Adipose tissue (tissue), 3 donors: ENCODE measurements around the gene TRMU. TPM values are rescaled to one million over a fixed set of nuclear protein-coding genes. Genes with fewer than 3 reads are reported as not detected.

Experiments used
- H3K27ac ChIP-seq: one replicate; pipeline ENCODE4 v1.5.1; 2013; ENCODE audit warnings: low read depth, low read length
- WGBS, 3 donors: extraction: QIAGEN DNeasy Blood & Tissue Kit; methylation state at CpG; one replicate each; pipeline ENCODE4 v1.1.7; 2013; 5-methylcytosine and 5-hydroxymethylcytosine counted together
- polyA plus RNA-seq, 3 donors: library from polyadenylated mRNA; stranded (reverse); fragments of 200-250 nt; gene quantifications; one replicate each; pipeline ENCODE4 v1.2.3, GENCODE V29; 2013
- donor health status: healthy with polysubstance abuse.
- donor health status: Bipolar disorder and iron deficiency.
- donor health status: healthy.

TRMU gene
- polyA plus RNA-seq, 3 donors: 16.5 to 21.5 (median 18.0) TPM

DNA sequence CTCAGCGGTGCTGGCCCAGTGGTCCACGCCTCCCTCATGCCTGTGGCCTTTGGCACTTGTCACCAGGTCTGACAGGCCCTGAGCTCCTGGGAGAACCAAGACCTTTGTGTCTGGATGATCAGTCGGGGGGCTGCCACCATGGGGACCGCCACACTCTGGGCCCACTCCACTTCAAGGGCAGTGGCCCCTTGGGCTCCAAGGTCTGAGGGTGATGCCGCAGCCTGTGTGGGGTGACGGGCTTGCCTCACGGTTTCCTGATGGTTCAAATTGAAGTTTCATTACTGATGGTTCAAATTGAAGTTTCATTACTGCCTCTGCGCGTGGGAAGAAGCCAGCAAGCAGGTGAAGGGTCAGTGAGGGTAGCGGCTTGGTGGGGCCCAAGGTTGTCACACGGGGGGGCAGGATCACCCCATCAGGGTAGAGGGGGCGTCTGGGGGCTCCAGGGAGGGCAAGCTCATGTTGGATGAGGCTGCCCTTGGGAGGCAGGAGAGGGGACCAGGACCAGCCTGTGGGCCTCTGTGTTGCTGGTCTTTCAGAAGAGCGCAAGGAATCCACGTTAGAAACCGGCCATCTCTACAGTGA lies 27.5 kb downstream of the TRMU start:
- 86 to 97% (median 87%) methylated on average over 14 to 15 of the region's 15 CpGs for WGBS, 3 donors
- no peak overlapping the region for H3K27ac ChIP-seq

DNA sequence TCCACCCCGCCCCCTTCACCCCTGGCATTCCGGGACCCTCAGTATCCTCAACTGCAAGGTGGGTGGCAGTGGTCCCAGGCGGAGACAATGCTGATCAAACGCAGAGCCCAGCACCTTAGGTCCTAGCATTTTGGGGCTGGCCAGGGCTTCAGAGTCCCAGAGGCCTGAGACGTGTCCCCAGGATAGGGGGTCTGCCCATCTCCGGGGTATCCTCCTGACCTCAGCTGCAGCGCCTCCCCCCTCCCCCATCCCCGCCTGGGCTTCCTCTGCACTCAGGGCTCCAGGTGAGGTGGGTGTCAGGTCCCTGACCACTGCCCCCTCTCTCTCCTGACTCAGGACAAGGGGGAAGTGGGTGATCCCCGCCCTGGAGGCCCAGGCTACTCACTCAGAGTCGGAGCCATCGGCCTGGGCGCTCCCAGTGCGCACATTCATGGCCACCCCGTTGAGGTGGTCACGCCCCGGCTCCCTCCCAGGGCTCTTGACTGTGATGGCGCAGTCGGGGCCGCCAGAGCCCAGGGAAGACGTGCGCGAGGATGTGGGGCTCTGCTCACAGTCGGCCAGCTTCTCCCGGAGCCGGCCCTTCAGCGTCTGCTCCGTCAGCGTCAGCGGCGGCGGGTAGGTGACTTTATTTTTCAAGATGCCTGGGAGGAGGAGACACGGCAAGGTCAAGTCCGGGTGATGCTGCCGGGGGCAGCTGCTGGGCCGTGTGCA lies 28.3 kb downstream of the TRMU start:
- 82 to 87% (median 85%) methylated on average over 35 of the region's 35 CpGs for WGBS, 3 donors
- no peak overlapping the region for H3K27ac ChIP-seq

DNA sequence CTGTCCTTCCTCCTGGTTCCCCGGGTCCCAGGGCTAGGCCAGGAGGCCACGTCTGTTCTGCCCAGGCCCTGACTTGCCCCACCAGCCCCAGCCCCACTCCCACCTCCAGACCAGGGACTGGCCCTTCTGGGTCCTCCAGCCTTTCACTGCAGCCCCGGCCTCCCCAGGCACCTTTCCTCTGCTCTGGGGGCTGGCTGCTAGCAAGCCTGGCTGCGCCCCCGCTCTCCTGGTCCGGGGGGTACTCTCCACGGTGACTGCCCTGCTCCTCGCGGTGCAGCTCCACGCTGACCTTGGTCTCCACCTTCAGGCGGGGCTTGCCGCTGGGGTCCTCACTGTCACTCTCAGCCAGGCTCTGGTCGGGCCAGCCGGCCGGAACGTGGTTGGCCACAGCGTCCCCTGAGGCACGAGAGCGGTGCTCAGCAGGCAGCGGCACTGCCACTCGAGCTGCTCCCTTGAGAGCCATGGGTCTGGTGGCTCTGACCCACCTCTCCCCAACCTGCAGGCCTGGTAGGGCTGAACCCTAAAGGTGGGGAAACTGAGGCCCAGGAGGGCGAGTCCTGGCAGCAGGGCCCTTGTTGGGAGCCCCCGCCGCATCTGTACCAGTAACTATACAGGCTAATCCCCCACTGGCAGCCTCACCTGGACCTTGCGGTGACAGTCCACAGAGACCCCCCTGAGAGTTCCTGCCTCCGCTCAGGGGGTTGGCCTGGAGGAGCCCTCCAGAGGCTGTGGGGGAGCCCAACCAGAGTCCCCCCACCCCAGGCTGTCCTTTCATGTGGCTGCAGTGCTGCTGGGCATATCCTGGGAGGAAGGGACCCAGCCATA lies 29.0 kb downstream of the TRMU start:
- no peak overlapping the region for H3K27ac ChIP-seq
- 78 to 83% (median 82%) methylated on average over 24 to 26 of the region's 26 CpGs for WGBS, 3 donors

DNA sequence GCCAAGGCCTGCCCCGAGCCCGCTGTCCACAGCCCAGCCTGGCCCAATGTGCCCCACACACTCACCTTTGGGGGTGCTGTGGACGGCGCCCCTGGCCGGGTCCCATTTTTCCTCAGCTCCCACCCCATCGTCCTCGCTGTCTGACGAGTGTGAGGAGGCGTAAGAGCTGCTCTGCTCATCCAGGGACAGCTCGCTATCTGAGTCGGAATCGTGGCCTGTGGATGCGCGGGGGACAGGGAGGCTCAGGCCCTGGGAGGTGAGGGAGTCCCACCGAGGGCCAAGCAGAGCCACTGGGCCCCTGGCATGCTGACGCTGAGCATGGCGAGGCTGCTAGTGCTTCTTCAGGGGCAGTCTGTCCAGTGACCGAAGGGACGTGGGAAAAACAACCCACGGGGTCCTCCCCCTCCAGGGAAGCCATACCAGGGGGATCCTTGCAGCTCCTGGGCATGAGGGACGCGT lies 29.7 kb downstream of the TRMU start:
- no peak overlapping the region for H3K27ac ChIP-seq
- 88 to 94% (median 91%) methylated on average over 22 of the region's 22 CpGs for WGBS, 3 donors

DNA sequence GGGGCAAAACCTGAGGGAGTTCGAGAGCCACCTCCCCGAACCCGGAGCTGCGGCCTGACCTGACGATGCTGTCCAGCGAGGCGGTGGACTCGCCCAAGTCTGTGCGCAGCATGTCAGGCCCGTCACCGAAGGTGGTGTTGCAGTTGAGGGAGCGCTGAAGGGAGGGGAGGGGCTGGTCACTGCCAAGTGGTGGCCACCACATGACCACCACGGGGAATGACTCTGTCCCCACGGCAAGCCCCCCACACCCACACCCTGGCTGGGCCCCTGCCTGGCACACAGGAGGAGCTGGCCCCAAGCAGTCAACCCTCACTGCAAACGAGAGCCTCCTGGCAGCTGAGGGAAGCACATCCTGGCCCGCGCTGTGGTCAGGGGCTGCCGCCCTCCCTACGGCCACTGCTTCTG lies 30.8 kb downstream of the TRMU start:
- 72 to 91% (median 87%) methylated on average over 18 to 19 of the region's 19 CpGs for WGBS, 3 donors
- H3K27ac ChIP-seq: no peak overlapping the region

DNA sequence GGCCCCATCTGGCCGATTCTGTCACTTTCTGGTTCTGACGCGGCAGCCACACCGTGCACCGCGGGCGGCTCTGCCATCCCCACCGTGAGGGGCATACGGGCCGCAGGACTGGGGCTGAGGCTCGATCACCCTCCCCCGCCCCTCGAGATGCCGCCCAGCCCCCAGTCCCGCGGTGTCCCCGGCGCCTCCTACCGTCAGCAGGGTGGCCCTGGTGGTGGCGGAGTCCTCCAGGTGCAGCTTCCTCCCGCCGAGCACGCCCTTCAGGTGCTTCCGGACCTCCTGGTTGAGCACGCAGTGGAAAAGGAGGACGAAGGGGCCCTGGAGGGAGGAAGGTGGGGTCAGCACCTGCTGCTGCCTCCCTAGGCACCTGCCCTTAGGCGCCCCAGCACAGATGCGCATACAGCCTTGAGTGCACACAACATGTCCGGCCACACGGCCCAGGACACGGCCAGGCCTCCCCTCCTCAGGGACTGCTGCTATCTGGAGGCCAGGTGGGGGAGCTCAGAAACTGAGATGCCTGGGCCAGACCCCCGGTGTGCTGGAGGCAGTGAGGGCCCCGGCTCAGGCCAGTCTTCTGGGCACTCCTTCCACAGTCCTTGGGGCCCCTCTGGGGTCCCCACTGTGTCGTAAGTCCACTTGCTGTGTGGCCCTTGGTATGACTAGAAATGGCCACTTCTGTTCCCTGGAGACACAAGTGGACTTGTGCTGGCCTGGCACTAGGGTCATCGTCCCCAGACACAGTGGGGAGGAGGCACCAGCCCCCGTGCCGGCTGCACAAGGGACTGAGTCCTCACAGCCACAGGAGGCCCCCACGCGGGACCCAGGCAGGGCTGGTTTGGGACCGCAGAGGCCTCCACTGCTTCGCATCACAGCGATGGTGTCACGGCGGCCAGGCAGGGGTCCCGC lies 31.5 kb downstream of the TRMU start:
- no peak overlapping the region for H3K27ac ChIP-seq
- WGBS, 3 donors: 57 to 76% (median 60%) methylated on average over 41 to 45 of the region's 45 CpGs

DNA sequence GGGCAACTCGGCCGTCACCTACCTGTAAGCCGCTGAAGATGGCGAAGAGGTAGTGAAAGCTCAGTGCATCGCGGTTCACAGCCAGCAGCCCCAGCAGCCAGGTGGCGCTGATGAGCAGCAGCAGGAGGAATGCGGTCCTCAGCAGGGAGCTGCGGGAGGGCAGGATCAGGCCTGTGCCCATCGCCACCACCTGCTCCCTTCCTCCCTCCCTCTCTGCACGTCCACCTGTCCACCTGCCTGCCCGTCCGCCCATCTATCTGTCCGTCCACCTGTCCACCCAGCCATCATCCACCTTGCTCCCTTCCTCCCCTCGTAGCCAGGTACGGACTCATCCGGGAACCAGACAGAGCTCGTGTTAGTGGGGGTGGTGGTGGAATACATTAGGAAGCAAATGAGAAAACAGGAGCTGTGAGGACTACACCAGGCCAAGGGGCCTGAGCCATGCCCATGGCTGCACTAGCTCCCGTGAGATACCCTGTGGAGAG lies 32.2 kb downstream of the TRMU start:
- 31 to 43% (median 41%) methylated on average over 19 of the region's 19 CpGs for WGBS, 3 donors
- no peak overlapping the region for H3K27ac ChIP-seq

DNA sequence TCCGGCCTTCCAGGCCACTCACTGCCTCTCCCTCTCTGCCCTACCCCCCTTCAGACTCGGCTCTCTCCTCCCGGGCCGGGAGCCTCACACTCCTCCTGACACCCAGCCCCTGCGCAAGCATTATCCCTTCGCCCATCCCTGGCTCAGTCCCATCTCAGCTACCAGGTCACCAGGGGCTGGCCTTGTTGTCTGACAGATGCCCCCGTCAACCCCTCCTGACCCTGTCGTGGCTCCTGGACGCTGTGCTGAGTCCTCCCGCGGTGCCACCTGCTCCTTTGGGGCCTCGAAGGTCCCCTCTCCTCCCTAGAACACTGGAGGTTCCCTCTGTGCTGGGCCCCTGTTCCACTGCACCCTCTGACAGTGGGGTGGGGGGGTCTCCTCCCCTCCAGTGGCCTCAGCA lies 32.9 kb downstream of the TRMU start:
- 72 to 87% (median 82%) methylated on average over 12 of the region's 12 CpGs for WGBS, 3 donors
- no peak overlapping the region for H3K27ac ChIP-seq

DNA sequence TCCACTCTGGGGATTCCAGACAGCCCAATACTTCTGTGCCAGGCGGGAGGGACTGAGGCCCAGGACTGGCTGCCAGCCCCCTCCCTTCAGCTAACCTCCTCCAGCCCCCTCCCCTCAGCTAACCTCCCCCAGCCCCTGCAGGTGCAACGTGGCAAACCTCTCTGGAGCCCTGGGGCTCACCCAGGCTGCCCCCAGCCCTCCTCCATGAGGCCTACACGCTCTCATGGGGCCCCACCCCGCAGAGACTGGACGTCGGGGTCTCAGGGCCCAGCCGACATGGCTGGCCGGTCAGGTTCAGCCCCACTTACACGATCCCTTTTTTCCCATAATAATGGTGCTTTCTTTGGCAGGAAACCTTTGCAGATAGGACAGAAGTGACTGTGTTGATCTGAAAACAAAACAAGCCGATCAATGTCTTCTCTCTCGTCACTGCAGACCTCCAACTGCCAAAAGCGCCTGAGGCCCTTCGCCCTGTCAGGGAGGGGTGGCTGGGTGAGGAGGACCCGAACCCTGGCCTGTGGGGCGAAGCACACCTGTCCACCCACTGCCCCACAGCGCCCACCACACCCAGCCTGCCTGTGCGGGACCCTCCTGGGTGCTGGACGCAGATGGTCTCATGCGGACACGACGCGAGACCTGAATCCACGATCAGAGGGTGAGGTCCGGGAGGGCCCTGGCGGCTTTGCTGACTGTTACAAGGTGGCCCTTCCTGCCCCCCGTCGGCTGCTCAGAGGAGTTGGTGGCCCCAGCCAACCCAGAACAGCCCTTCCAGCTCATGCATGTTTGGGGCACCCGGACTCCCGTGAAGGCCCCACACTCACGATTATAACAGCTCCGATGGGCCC lies 33.6 kb downstream of the TRMU start:
- WGBS, 3 donors: 87 to 92% (median 87%) methylated on average over 25 to 31 of the region's 31 CpGs
- no peak overlapping the region for H3K27ac ChIP-seq

DNA sequence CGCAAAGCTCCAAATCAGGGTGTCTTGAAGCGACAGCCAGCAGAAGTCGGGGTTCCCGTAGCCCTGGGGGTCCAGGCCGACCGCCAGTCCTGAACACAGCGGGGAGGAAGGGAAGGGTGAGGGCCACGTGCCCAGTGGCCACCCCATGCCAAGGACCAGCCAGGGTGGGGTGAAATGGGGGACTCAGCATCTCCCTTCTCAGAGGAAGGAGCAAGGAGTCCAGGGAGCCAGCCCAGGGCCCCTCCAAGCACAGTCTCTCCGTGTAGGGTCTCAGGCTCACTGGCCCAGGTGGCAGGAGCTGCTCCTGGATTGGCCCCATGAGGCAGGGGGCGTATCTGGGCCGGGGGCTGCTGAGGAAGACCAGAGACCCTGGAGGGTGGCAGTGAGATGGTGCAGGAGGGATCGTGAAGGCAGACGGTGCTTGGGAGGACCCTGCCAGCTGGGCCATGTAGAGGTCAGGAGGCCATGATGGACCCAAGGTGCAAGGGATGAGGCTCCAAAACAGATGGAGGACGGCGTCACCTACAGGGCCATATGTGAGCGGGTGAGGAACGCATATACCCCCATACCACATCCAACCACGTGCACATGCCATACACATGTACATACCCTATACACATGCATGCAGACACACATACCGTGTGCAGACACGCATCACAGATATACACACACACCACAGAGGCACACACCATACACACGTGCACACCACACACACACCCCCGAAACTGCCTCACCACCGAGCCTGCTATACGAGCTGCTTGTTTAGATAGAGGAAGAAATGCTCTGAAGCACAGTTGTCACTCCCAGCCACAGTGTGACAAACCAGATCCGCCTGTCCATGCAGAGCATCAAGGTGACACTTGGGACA lies 34.4 kb downstream of the TRMU start:
- 77 to 89% (median 85%) methylated on average over 25 of the region's 25 CpGs for WGBS, 3 donors
- H3K27ac ChIP-seq: no peak overlapping the region

DNA sequence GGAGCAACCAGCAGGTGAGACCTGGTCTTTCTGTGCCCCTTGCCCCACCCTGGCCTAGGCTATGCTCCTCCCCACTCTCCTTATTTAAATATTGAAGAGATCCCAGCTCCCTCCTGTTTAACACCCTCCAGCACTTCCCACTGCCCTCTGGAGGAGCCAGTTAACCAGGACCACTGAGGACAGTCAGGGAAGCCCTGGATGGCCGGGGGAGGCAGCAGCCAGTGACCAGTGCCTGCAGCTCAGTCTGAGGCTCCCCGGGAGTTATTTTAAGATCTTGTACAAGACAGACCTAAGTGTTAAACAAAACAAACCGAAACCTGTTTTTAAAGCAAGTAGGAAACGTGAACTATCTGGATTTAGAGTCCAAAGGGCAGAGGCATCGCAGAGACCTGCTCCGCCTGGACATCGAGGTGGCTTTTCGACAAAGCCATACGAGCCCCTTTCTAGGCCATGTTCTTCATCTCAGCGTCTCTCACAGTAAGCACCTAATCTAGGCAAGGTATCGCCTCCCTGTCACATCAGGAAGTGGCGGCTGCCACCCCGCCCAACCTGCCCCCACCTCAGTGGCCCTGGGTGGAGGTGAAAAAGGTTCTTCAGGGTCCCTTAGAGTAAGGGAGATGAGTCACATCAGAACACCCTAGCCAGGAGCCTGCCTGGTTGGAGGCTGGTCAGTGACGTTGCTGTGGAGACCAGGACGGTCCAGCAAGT lies 35.2 kb downstream of the TRMU start:
- 45 to 80% (median 77%) methylated on average over 15 of the region's 15 CpGs for WGBS, 3 donors
- no peak overlapping the region for H3K27ac ChIP-seq

DNA sequence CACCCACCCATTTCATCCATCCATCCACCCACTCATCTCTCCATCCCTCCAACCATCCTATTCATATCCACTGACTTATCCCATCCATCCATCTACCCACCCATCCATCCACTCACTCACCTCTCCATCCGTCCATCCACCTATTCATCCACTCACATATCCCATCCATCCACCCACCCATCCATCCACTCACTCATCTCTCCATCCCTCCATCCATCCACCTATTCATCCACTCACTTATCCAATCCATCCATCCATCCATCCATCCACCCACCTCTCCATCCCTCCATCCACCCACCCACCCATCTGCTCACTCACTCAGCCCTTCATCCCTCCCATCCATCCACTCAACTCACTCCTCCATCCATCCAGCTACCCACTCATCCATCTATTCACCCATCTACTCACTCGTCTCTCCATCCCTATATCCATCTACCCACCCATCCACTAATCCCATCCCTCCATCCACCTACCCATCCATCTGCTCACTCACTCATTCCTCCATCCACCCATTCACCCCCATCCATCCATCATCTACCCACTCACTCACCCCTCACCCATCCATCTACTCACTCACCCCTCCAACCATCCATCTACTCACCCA lies 36.2 kb downstream of the TRMU start:
- 89 to 96% (median 91%) methylated on average over 2 of the region's 2 CpGs for WGBS, 3 donors
- H3K27ac ChIP-seq: no peak overlapping the region

DNA sequence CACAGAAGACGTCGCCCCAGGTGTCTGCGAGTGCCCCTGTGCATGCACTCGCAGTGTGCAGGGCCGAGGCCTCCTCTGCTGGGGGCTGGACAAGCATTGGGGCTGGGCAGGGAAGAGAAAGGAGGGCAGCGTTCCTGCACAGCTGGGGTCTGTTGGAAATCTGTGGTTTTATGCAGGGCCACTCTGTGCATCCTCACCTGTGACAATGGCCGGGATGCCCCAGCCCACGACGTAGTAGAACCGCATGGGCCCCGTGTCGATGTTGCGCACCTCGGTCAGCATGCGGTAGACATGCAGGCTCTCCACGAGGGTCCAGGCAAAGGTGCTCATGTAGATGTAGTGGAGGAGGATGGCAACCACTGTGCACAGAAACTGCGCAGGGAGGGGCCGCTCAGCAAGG lies 37.2 kb downstream of the TRMU start:
- no peak overlapping the region for H3K27ac ChIP-seq
- 86 to 94% (median 92%) methylated on average over 18 of the region's 18 CpGs for WGBS, 3 donors

DNA sequence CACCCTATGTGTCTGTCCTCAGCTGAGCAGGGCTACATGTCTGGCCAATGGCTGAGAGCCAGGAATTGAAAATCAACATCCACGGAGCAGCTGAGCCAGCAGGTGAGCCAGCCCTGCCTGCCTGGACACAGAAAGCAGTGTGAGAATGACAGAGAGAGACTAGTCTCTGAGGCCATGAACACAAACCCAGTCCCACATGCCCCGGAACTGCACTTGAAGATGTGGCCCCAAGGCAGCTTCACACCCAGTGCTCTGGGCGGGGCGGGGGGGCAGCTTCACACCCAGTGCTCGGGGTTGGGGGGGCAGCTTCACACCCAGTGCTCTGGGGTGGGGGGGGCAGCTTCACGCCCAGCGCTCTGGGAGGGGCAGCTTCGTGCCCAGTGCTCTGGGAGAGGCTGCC lies 37.6 kb downstream of the TRMU start:
- no peak overlapping the region for H3K27ac ChIP-seq
- 39 to 65% (median 50%) methylated on average over 8 of the region's 8 CpGs for WGBS, 3 donors

DNA sequence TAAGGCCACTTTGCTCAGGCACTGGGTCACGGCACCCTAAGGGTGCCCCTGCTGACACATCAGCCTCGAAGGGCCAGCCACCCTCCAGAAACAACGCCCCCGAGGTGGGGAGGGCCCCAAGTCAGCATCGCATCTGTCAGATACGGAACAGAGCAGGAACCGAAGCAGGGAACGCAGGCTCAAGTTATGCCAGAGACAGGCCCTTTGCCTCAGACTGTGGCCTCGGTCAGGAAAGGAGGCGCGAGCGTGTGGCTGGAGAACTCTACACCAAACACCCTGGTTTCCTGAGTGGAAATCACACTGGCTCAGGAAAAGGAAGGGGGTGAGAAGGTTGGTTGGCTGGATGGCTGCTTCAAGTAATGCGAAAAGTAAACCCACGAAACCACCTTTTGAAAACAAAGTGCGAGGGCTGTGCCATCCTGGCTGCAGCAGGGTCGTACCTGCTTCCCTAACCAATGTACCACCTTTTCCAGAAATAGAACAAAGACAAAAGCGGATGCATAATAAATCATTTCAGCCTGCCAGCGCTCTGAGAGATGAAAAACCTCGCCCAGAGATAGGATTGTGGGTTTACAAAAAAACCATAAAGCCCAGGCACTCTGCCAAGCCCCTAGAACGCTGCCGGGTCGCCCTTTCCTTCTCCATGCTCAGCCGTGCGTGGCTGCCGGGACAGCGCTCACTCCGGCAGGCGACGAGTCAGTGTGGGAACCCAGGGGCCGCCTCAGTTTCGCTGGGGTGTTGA lies 38.6 kb downstream of the TRMU start:
- no peak overlapping the region for H3K27ac ChIP-seq
- WGBS, 3 donors: 24 to 58% (median 25%) methylated on average over 31 of the region's 31 CpGs
